Measurements from ENCODE around the gene FZR1. TPM values are rescaled to one million over a fixed set of nuclear protein-coding genes. Genes with fewer than 3 reads are reported as not detected.

FZR1 gene
- total RNA-seq, 1 experiment from 2014 or later: 51.4 TPM

GRCh38 chr19:3578390-3578789, 72.3 kb downstream of the FZR1 start:
- Histone ChIP-seq H3K4ac (ENCODE audit: low read depth, low read length) (no peak overlapping the region), H4K8ac (replicated peaks; ENCODE audit: insufficient read length, low read depth, low read length) (no peak overlapping the region), H2AFZ (ENCODE audit: low read length) (no peak overlapping the region), H3K9ac (ENCODE audit: extremely low read depth, insufficient read length, low read length) (no peak overlapping the region), H2BK15ac (ENCODE audit: low read depth, low read length) (no peak overlapping the region), H2BK12ac (ENCODE audit: insufficient read length, low read depth, low read length) (no peak overlapping the region), H3K27ac (ENCODE audit: insufficient read length, low read depth, low read length) (no peak overlapping the region), H3K9me3 (ENCODE audit: control insufficient read depth, low read depth, low read length) (no peaks in the 10 kb centered on the region), H4K5ac (ENCODE audit: insufficient read length, low read depth, low read length) (no peak overlapping the region), H3K14ac (ENCODE audit: insufficient read depth, low read length) (no peak overlapping the region), H3K4me1 (ENCODE audit: insufficient read depth, low read length) (no peaks in the 10 kb centered on the region), H3K79me1 (ENCODE audit: insufficient read depth, low read depth, low read length, poor library complexity, severe bottlenecking) (no peaks in the 10 kb centered on the region), H4K91ac (ENCODE audit: insufficient read length, low read depth, low read length) (no peak overlapping the region), H3K18ac (ENCODE audit: insufficient read length, low read depth, low read length) (no peak overlapping the region), H3K23ac (ENCODE audit: insufficient read length, low read depth, low read length) (no peak overlapping the region), H3K79me2 (ENCODE audit: insufficient read depth, low read length) (no peaks in the 10 kb centered on the region), H3T11ph (ENCODE audit: low read length) (no peak overlapping the region), H2BK120ac (ENCODE audit: low read depth, low read length, poor library complexity, severe bottlenecking) (no peak overlapping the region), H3K4me2 (ENCODE audit: insufficient read depth, insufficient read length, low read length) (peak overlapping the region; percentile 19), H3K23me2 (ENCODE audit: insufficient read length, low read depth, low read length, poor library complexity, severe bottlenecking) (peaks cover 13% of the 10 kb centered on the region), H3K27me3 (ENCODE audit: insufficient read depth, low read length) (no peaks in the 10 kb centered on the region; the same call in 1 of the 2 replicates), H2AK5ac (ENCODE audit: insufficient read length, low read length) (no peak overlapping the region), H4K20me1 (ENCODE audit: control insufficient read depth, insufficient read depth, insufficient read length) (no peaks in the 10 kb centered on the region), H3K56ac (ENCODE audit: insufficient read length, low read depth, low read length) (no peak overlapping the region), H2BK5ac (ENCODE audit: insufficient read length, low read length) (no peak overlapping the region), H2BK20ac (ENCODE audit: low read depth, low read length, poor library complexity, severe bottlenecking) (no peak overlapping the region)
- H3K4me3 Mint-ChIP-seq: peak overlapping the region in 1 of 2 experiments; percentile 74; a peak in 1 of 5 replicates
- H3K9me3 Mint-ChIP-seq: no peaks in the 10 kb centered on the region; a peak in 1 of 5 replicates
- H3K4me1 Mint-ChIP-seq: peaks cover 9 to 18% of the 10 kb centered on the region in 2 experiments
- TF ChIP-seq CTCF (conservative IDR thresholded peaks at IDR 0.05): no peak
- DNase-seq: no peak
- whole genome bisulfite sequencing (ENCODE audit: extremely low coverage, insufficient read length, low lambda C conversion rate): no CpG with 5 or more reads among the region's 17 CpGs
- peaks cover 32% of the 10 kb centered on the region for H3K27me3 Mint-ChIP-seq (ENCODE audit: low read depth)
- peaks cover 8 to 10% (median 9%) of the 10 kb centered on the region in 3 experiments for H3K36me3 Mint-ChIP-seq (ENCODE audit: insufficient read depth in 1 of 3, low read depth in 3 of 3)
- no peak overlapping the region for H3K27ac Mint-ChIP-seq

Data from H9 (cell line).